BE2C (cell line): ENCODE measurements around the gene TMEM212.

Source experiments
- DNase-seq: peaks from one replicate; pipeline ENCODE4 v3.0.0-alpha.2; 2020
- H3K27me3 ChIP-seq: fragments of 250-450 bp; sonication (Bioruptor Pico); 2 replicates; pipeline ENCODE4 v1.5.1; 2020; ENCODE audit warnings: mild to moderate bottlenecking
- H3K36me3 ChIP-seq: fragments of 250-450 bp; sonication (Bioruptor Pico); 2 replicates; pipeline ENCODE4 v1.5.1; 2020; ENCODE audit warnings: mild to moderate bottlenecking
- H3K4me1 ChIP-seq: fragments of 250-450 bp; sonication (Bioruptor Pico); 2 replicates; pipeline ENCODE4 v1.5.1; 2020
- H3K4me3 ChIP-seq: 2 replicates; pipeline ENCODE4 v1.5.1; 2011; ENCODE audit warnings: low read depth, low read length
- H3K9me3 ChIP-seq: fragments of 250-450 bp; sonication (Bioruptor Pico); 2 replicates; pipeline ENCODE4 v1.5.1; 2020
- CTCF ChIP-seq: IDR thresholded peaks from 2 replicates; pipeline ENCODE4 v1.5.1; 2012; ENCODE audit warnings: mild to moderate bottlenecking, low read depth, low read length

TMEM212 gene

GRCh38 chr3:171838218-171838720 is 4.9 kb upstream of the TMEM212 start:
- H3K27me3 ChIP-seq, result no peaks in the 10 kb centered on the region
- no peak for DNase-seq
- no peak overlapping the region for H3K4me3 ChIP-seq
- H3K9me3 ChIP-seq, result no peaks in the 10 kb centered on the region
- no peaks in the 10 kb centered on the region for H3K36me3 ChIP-seq
- no peaks in the 10 kb centered on the region for H3K4me1 ChIP-seq
- no peak for TF ChIP-seq CTCF

GRCh38 chr3:171839270-171839669 is 3.9 kb upstream of the TMEM212 start:
- Histone ChIP-seq H3K4me1 (no peaks in the 10 kb centered on the region), H3K27me3 (no peaks in the 10 kb centered on the region), H3K9me3 (no peaks in the 10 kb centered on the region), H3K4me3 (no peak overlapping the region), H3K36me3 (no peaks in the 10 kb centered on the region)
- no peak for DNase-seq
- no peak for TF ChIP-seq CTCF

GRCh38 chr3:171840445-171840810 is 2.7 kb upstream of the TMEM212 start:
- Histone ChIP-seq H3K4me3 (no peak overlapping the region), H3K27me3 (no peaks in the 10 kb centered on the region), H3K36me3 (no peaks in the 10 kb centered on the region), H3K9me3 (no peaks in the 10 kb centered on the region), H3K4me1 (no peaks in the 10 kb centered on the region)
- no peak for TF ChIP-seq CTCF
- no peak for DNase-seq

- no peaks in the 10 kb centered on the region for H3K4me1 ChIP-seq
- H3K27me3 ChIP-seq, result no peaks in the 10 kb centered on the region
- H3K36me3 ChIP-seq, result no peaks in the 10 kb centered on the region
- H3K4me3 ChIP-seq, result no peak overlapping the region
- no peak for DNase-seq
- no peaks in the 10 kb centered on the region for H3K9me3 ChIP-seq
- no peak for TF ChIP-seq CTCF
These were observed 2.1 kb upstream of the TMEM212 start for GRCh38 chr3:171840811-171841619.

- H3K27me3 ChIP-seq, result no peaks in the 10 kb centered on the region
- no peak for TF ChIP-seq CTCF
- DNase-seq, result no peak
- H3K9me3 ChIP-seq, result no peaks in the 10 kb centered on the region
- H3K4me1 ChIP-seq, result no peaks in the 10 kb centered on the region
- H3K36me3 ChIP-seq, result no peaks in the 10 kb centered on the region
- H3K4me3 ChIP-seq, result no peak overlapping the region
These were observed 1.5 kb upstream of the TMEM212 start for GRCh38 chr3:171841620-171842000.

GRCh38 chr3:171844873-171845272 is 1.7 kb downstream of the TMEM212 start:
- no peak for TF ChIP-seq CTCF
- Histone ChIP-seq H3K4me1 (no peaks in the 10 kb centered on the region), H3K4me3 (no peak overlapping the region), H3K27me3 (no peaks in the 10 kb centered on the region), H3K36me3 (no peaks in the 10 kb centered on the region), H3K9me3 (no peaks in the 10 kb centered on the region)
- no peak for DNase-seq
